Left cardiac atrium (tissue), 4 donors: ENCODE data around the gene GPR39. TPM values are rescaled to one million over a fixed set of nuclear protein-coding genes. Genes with fewer than 3 reads are reported as not detected.

Experiments used
- ATAC-seq, 2 donors: fragments of 200-7000 bp; cut with Tn5 transposase; one replicate each; pipeline ENCODE4 v1.9.1; 2020; ENCODE audit warnings: mild to moderate bottlenecking in 2 of 2, moderate library complexity in 2 of 2
- DNase-seq: peaks from one replicate; pipeline ENCODE4 v3.0.0-alpha.2; 2020
- intact Hi-C, 2 donors: fragments of 100-400 bp; cut with DNase I; formaldehyde crosslinking; loops; one replicate each; pipeline versions ENCODE4 v1.14.1 to v1.15.1; 2022 to 2023
- total RNA-seq, 2 donors: library from RNA; stranded (reverse); fragmentation: NEBNext Ultra II Directional; extraction: Animal tissue kit (Norgen Biotek cat#: 25700); gene quantifications; one replicate each; pipeline ENCODE4 v1.2.1, GENCODE V29; 2021
- donor health status: DM: no; HTN: yes; CAD: no.
- donor health status: DM: no; HTN: yes; CAD: no; lungs with severe emphysema.
- donor health status: DM: yes; HTN: yes; CAD: no.
- donor health status: Dilated cardiomyopathy.

GPR39 gene
- total RNA-seq, 2 donors from 2014 or later = 0.29 TPM; not detected in 1

DNA sequence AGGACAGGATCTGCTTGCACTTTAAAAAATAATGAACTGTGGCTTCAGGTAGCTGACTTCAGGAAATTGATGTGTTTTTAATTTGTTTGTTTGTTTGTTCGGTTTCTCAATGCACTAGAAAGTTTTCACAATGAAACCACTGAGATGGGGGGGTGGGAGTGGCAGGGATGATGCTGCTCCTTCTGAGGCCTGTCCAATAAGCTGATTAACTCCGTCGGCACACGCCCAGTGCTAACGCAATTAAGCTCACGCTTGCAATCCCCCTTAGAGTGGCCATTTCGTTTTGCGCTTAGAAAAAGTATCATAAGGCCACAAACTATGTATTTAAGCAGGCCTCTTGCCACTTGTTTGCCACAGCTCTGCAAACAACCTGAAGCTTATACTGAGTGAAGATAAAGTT, 12.5 kb upstream of the GPR39 start:
- intact Hi-C loops = no loop called here
- ATAC-seq = no peak

DNA sequence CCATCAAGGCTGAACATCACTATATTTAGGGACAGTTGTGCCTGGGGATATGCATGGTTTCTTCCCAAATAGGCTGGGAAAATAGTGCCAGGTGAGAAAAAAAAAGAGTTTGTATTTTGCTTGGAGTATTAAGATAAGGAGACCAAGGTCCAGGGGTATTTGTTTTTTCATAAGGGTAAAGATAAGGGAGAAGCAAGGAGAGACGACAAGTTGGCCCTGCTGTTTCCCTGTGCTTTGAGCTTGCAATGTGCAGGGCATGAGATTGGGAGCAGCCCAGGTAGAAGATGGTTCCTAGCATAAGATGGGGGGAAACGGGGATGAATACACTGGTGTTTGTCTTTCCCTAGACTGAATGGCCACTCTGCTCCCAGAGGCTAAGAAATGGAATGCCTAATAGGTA, 8.8 kb upstream of the GPR39 start:
- intact Hi-C loops = no loop called here
- DNase-seq (no peak), ATAC-seq (no peak)

More for the DNA sequence above, 12.5 kb upstream of the GPR39 start:
- no peak for DNase-seq

DNA sequence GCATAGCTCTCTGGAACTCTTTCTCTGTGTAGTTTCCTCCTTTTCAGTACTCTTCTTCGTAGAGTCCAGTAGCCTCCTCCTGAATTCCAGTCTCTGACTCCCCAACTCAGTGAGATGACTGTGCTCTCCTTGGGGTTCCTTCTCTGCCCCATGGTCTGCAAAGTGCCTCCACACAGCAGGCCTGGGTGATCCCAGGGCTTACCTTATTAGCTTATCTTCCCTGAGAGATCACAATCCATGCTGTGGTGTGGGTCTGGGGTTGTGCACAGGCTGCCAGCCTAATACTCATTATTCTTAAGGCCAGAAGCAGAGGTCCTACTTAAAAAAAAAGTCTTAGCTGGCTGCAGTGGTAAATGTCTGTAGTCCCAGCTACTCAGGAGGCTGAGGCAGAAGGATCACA, 4.6 kb upstream of the GPR39 start:
- ATAC-seq (no peak), DNase-seq (no peak)
- intact Hi-C loops = no loop called here

DNA sequence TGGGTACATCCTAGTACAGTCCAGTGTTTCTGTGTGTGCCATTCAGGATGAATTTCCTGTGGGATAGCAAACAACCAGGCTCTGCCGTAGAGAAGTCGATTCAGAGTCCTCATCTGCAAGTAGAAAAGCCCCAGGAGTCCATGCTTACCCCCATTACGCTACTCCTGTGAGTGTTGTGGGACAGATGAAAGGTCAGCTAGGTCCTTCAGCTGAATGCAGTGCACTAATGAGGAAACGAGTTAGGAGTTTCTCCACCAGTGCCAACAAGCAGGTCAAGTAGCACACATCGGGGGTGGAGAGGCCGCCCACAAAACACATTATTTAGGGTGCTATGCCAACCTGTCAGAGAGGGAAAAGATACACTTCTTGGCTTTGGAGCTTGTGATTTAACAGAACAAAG, 2.5 kb upstream of the GPR39 start:
- intact Hi-C loops = no loop called here
- ATAC-seq (no peak), DNase-seq (no peak)

DNA sequence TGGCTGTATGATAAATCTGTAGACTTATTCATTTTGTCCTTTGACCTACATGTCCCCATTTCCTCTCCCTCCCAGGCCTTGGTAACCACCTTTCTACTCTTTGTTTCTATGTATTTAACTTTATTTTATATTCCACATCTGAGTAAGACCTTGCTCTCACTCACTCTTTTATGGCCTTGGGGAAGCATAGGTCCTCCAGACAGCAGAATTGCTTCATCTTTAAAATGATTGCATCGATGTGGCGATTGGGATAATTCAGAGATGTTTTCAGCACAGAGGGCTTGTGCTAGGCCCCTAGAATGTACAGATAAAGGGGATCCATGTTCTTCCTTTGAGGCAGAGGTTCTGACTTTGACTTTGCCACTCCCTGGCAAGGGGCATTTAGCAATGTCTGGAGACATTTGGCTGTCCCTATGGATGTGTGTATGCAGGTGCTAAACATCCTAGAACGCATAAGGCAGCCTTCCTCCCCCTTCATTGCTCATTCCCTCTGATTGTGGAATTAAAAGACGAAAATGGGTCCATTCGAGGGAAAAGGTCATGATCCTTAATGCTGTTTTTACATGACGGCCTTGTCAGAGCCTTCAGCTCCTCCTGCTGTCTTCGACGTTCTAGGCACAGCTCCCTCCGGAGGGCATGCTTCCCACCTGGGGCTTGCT, 1.2 kb upstream of the GPR39 start:
- ATAC-seq (no peak), DNase-seq (no peak)
- intact Hi-C loops = no loop called here

DNA sequence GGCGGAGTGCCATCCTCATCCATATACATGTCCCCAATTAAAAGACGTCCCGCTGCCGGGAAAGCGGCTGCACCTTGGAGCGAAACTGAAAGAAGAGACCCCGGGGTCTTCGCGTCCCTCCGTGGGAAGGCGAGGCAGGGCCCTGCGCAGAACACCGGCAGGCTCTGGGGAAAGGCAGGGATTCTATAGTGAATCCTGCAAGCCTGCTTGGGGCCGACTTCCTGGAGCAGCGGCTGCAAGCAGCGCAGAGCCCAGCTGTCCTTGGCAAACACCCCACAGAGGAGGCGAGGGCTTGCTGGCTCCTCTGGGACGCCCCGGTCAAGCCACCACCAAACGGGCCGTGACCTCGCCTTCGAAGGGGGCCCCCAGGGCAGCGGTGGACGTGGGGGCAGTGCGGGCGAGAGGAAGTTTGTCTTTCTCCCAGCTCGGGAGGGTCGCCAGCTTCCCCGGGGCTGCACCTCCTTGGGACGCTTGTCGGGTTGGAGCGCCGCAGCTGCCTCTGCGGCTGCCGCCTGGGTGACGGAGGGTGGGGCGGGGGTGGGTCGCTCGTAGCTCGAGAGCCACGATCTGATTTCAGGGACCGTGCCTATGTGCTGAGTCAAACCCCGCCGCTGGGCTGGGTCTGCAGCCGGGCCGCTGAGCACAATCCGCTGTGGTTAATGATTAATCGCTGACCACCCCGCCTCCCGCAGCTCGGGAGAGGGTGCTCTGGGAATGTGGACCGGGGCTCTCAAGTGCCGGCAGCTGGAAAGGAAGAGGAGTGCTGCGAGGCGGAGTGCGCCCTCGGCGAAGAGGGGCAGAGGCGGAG, 486 bp upstream of the GPR39 start:
- DNase-seq (peak; percentile 62), ATAC-seq (peak; percentile 73 to 97)
- intact Hi-C loops = no loop called here

DNA sequence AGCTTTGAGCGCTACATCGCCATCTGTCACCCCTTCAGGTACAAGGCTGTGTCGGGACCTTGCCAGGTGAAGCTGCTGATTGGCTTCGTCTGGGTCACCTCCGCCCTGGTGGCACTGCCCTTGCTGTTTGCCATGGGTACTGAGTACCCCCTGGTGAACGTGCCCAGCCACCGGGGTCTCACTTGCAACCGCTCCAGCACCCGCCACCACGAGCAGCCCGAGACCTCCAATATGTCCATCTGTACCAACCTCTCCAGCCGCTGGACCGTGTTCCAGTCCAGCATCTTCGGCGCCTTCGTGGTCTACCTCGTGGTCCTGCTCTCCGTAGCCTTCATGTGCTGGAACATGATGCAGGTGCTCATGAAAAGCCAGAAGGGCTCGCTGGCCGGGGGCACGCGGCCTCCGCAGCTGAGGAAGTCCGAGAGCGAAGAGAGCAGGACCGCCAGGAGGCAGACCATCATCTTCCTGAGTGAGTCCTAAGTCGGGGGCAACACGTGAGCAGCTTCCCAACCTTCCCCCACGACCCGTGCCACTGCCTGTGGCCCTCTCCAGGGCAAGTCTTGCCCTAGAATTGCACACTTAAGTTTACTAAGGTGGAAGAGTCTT, 928 bp downstream of the GPR39 start:
- intact Hi-C loops = no loop called here
- DNase-seq = no peak
- ATAC-seq = no peak

DNA sequence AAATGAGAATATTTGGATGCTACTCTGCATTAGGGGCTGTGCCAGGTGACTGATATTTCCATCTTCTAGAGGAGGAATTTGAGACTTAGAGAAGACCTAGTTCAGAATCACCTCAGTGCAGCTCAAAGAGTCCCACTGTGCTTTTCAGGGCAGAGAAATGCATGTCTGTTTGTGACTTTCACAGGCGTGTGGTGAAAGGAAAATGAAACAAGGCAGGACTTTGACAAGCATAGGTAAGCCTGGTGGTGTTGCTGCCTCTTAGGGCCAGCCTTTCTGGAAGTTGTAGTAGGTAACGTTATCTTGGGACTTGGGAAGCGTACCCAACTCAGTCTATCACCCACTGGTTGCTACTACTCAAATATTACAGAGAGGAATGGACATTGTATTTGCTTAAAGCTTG, 2.6 kb downstream of the GPR39 start:
- DNase-seq (no peak), ATAC-seq (no peak)
- intact Hi-C loops = no loop called here

DNA sequence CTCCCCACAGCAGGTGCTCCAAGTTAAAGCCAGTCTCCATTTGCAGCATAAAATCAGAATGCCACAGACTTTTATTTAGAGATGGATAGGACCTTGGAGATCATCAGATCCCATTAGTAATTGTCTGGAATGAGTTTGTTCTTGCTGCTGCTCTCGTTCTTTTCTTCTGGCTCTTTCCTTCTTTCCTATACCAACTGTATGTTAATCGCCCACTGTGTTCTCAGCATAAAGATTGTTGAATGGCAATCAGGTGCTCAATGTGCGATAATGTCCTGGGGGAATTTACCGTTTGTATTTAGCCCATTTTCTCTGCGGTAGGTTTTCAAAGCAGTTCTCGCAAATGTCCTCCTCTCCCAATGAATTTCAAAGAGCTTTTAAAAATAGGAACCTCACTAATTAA, 3.3 kb downstream of the GPR39 start:
- ATAC-seq (no peak), DNase-seq (no peak)
- intact Hi-C loops = no loop called here

DNA sequence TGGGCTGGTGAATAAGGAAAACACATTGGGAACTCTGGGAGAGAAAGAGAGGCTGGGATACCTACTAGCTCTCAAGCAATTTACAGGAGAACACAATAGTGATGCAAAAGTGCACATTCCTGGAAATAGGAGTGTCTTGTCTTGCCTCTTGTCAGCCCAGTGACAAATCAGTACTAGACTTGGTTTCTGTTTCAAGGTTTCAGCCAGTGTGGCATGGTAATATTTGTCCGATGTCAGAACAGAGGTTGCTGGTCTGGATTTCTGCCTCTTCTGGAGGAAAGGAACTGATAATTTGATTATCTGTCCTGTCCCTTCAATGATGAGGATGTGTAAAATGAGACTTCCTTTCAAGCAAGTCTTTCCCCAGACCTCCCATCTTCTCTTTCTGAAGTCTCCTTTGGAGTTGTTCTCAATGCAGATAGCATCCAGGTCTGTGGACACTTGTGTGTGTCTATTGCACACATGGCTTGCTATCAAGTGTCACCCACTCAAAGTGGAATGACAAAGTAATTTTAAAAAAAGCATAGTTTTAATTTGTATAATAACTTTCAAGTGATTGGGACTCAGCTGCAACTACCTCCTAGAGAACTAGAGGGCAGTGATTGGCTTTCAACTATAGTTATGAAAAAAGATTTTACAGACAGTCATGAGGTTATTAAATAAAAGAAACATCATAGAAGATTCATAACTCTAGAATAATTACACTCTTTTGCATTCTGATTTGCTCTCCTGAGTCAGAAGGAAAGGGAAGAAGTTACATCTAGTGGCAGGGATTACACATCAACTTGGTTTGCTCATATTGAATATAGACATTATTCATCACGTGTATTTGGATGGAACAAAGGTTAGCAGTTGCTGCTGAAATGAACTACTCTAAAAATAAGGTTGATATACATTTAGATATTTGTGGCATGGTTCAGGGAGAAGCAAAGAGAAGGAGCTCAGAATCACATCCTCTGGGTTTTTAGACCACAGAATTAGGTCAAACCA, 4.5 kb downstream of the GPR39 start:
- ATAC-seq (no peak), DNase-seq (no peak)
- intact Hi-C loops = no loop called here

DNA sequence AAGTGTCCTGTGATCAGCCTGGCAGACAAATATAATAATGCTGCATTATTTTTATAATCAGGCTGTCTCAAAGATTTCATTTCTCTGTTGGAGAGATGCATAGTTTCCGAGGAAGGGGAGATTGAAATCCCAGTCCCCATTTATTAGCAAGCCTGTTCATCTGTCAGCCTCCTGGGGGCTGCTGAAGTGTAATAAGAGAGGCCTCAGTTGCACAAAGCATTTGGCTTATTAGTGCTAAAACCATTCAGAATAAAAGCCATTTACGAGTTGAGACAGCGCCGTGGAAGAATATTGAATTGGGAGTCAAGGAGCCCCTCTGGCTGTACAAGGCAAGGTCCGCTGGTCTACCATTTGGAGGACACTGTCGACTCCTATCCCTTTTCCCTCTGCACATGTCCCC, 6.1 kb downstream of the GPR39 start:
- DNase-seq (no peak), ATAC-seq (no peak)
- intact Hi-C loops = no loop called here

DNA sequence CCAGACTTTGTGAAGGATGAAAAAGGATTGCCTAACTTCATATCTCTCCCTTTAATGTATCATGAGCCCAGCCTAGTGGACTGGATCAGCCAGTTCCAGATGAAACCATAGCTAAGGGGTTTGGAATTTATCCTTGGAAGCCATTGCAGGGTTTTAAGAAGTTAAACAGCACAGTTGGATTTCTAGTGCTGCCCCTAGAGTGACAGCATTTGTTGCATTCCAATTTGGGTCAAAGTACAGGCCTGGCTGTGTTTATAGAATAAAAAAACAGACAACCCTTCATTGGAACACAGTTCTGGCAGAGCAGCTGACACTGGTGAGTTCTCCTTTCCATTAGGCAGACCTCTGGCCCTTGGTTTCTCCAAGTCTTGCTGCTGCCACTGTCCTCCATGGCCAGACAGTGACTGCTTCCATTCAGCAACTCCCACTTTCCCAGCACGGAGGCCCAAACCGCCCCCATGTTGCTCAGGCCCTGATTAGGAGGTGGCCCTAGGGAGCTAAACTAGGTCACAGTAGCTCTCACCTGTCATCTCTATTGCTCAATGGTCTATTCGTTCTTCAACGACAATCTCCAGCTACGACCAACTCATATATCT, 8.0 kb downstream of the GPR39 start:
- DNase-seq (no peak), ATAC-seq (peak; percentile 44 to 86)
- intact Hi-C loops = no loop called here

DNA sequence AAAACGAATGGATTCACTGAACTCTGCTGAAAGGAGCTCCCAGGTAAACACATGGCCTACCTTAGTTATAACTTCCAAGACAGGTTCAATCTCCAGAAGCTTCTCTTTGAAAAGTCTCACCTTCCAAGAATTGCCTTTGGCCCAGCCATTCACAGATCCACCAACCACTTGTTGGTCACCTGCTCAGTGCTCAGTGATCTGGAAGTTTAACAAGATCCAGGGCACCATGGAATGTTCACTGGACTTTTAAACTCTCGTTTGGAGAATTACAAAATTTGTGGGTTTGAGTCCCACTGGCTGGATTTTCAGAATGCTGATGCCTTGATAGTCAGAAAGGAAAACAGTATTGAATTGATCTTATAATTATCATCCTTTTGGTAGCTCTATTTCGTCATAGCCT, 9.4 kb downstream of the GPR39 start:
- intact Hi-C loops = no loop called here
- ATAC-seq (no peak), DNase-seq (no peak)

DNA sequence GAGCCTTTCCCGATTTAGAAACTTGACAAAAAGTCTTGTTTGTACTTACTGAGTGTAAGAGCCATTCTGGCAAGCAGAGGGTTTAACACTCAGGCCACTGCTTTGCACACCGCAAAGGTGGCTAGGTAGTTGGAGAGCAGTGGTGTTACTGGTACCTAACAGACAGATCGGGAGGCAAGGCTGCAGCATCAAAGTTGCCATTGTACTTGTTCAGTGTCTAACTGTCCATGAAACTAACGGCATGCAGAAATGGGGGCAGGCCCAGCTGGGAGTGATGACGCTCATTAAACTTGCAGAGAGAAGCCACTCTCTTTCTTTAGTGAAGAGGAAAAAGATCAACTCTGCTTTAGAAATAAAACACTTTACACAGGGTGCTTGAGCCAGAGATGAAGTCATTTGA, 10.1 kb downstream of the GPR39 start:
- ATAC-seq = no peak
- DNase-seq = no peak
- intact Hi-C loops = no loop called here

DNA sequence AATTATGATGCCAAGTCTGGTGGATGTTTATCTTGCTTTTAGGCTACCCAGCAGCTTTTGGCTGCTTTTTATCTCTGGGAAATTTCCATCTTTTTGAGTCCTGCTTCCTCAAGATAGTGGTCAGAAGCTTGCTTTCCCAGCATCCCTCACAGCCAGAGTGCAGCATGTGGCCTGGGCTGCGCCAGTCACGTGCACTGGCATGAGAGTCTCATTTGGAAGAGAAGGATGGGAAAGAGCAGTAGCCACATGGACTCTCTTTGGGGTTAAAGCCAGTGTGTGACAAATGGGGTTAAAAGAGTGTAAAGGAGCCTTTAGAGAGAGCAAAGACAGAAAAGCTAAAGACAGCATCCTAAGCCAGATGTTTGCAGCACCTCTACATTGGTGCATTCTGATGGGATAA, 12.7 kb downstream of the GPR39 start:
- DNase-seq (no peak), ATAC-seq (no peak)
- intact Hi-C loops = no loop called here

DNA sequence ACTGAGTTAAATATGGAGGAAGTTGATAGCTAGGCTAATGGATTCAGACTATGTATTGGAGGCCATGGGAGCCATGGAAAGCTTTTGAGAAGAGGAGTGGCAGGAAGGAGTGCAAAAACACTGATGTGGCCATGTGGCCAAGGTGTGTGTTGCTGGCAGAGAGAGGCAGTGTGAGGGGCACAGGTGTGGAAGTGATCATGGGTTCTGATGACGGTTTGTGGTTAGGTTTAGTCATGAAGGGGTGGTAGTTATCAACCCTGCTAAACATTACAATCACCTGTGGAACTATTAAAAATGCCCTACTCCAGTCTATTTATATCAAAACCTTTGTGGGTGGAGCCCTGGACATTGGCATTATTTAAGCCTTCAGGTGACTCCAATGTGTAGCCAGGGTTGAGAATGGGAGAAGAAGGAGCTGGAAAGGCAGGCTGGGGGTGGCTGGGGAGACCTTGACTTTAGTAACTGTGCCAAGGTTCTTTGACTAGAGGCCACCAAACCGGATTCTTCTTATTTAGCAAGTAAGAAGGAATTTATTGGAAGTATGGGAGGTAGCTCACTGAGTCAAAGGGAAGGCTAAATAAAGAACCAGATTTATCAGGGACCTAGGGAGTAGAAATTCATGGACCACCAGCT, 13.5 kb downstream of the GPR39 start:
- DNase-seq (no peak), ATAC-seq (no peak)
- intact Hi-C loops = no loop called here

DNA sequence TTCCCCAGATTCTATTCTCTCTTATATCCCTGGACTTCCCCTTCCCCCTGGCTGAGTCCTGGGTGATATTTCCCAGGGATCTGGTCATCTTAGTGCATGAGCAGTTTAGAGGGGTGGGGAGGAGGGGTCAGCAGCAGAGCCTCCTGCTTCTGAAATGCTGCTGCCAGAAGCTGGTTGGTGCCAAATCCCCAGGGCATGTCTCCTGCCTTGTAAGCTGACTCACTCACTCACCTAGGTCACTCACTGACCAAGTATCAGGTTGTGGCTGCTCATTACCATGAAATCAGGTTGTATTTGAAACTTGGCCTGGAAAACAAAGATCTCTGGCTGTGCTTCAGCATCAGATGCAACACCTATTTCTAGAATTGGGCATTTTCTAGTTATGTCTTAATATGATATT, 14.3 kb downstream of the GPR39 start:
- DNase-seq = no peak
- intact Hi-C loops = no loop called here
- ATAC-seq = no peak

DNA sequence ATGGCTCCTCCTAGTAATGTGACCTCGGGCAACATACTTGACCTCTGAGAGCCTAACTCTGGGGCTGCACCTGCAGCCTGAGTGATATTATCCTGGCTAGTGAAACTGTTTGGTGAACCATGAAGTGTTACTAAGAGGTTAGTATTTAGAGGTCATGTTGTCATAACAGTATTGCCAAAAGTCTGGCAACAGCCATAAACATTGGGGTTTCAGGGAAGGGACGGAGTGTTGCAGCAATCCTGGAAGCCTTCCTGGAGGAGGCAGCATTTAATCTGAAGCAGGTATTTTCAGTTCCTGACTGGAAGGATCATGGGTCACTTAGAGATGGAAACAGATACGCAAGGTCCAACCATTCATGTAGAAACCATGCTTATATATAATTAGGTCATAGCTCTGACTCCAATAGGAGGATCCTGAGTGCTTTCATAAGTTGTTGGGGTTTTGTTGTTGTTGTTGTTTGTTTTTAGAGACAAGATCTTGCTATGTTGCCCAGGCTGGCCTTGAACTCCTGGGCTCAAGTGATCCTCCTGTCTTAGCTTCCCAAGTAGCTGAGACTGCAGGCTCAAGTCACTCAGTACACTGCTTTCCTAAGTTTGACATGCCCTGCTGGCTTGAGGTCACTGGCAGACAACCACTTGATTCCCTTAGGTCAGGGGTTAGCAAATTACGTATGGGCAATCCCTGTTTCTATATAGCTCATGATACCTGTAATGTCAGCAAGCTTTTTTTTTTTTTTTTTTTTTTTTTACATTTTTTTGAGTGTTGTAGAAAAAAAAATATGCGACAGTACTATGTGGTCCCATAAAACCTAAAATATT, 21.5 kb downstream of the GPR39 start:
- DNase-seq (no peak), ATAC-seq (no peak)
- intact Hi-C loops = no loop called here
